Lung (tissue), 13 donors: ENCODE measurements around the gene FOXO4. TPM values are rescaled to one million over a fixed set of nuclear protein-coding genes. Genes with fewer than 3 reads are reported as not detected.

Experiments
- ATAC-seq: fragments of 200-7000 bp; cut with Tn5 transposase; one replicate; pipeline ENCODE4 v1.9.1; 2020; ENCODE audit warnings: moderate number of reproducible peaks; ENCODE audit not compliant: insufficient read depth, low FRiP score
- DNase-seq, 3 donors: peaks; one replicate each; pipeline ENCODE4 v3.0.0-alpha.2; 2013 to 2017
- H3K27ac ChIP-seq, 2 donors: one replicate each; pipeline ENCODE4 v1.5.1; 2013; ENCODE audit warnings: mild to moderate bottlenecking in 2 of 2, moderate library complexity in 2 of 2, control low read depth in 1 of 2, inconsistent platforms in 1 of 2, low read depth in 1 of 2, low read length in 1 of 2
- H3K27me3 ChIP-seq, 3 donors: one replicate each; pipeline ENCODE4 v1.5.1; 2013; ENCODE audit warnings: low read length in 2 of 3; ENCODE audit not compliant: control insufficient read depth in 3 of 3, insufficient read depth in 3 of 3
- H3K36me3 ChIP-seq, 4 donors: one replicate each; pipeline ENCODE4 v1.5.1; 2013; ENCODE audit warnings: low read length in 4 of 4, mild to moderate bottlenecking in 1 of 4, moderate library complexity in 1 of 4; ENCODE audit not compliant: control insufficient read depth in 4 of 4, insufficient read depth in 4 of 4
- H3K4me1 ChIP-seq, 5 donors: one replicate each; pipeline ENCODE4 v1.5.1; 2013; ENCODE audit warnings: low read length in 5 of 5, mild to moderate bottlenecking in 2 of 5, moderate library complexity in 1 of 5; ENCODE audit not compliant: control insufficient read depth in 5 of 5, insufficient read depth in 5 of 5
- H3K4me3 ChIP-seq: one replicate; pipeline ENCODE4 v1.5.1; 2013; ENCODE audit warnings: mild to moderate bottlenecking, control low read depth, moderate library complexity
- H3K9ac ChIP-seq, 2 donors: one replicate each; pipeline ENCODE4 v1.5.1; 2013; ENCODE audit warnings: low read length in 2 of 2, control low read depth in 1 of 2; ENCODE audit not compliant: insufficient read depth in 1 of 2
- H3K9me3 ChIP-seq, 4 donors: one replicate each; pipeline ENCODE4 v1.5.1; 2013; ENCODE audit warnings: low read length in 3 of 4, mild to moderate bottlenecking in 1 of 4, moderate library complexity in 1 of 4; ENCODE audit not compliant: control insufficient read depth in 4 of 4, insufficient read depth in 3 of 4
- CTCF ChIP-seq: IDR thresholded peaks from 2 replicates; pipeline ENCODE4 v1.5.1; 2012; ENCODE audit warnings: mild to moderate bottlenecking; ENCODE audit errors: control extremely low read depth, extremely low read depth
- WGBS, 2 donors: extraction: QIAGEN DNeasy Blood & Tissue Kit; methylation state at CpG; one replicate each; pipeline ENCODE4 v1.1.7; 2013; 5-methylcytosine and 5-hydroxymethylcytosine counted together
- polyA plus RNA-seq, 2 donors: library from polyadenylated mRNA; stranded (reverse); fragments of 200-250 nt; gene quantifications; one replicate each; pipeline ENCODE4 v1.2.1, GENCODE V29; 2013
- small RNA-seq: library from RNA; depleted of rRNA; stranded (forward); fragments of <200 nt; gene quantifications from one replicate; pipeline ENCODE3, GENCODE V24; 2014; ENCODE audit warnings: low replicate concordance
- total RNA-seq, 2 donors: library from RNA; depleted of rRNA in 1 of 2; stranded (reverse); fragments of >200 nt in 1 of 2; gene quantifications; one replicate each; pipeline ENCODE4 v1.2.1, GENCODE V29; 2014 to 2021
- donor health status: control.
- donor health status: control.
- donor health status: Bipolar disorder and iron deficiency.
- donor health status: healthy.
- donor health status: DM: yes; HTN: yes; CAD: no.

The FOXO4 gene
- total and polyA plus RNA-seq, 4 donors, result 9.4 to 16.3 (median 12.3) TPM

- no peaks in the 10 kb centered on the region for H3K36me3 ChIP-seq
- H3K27me3 ChIP-seq, result no peaks in the 10 kb centered on the region
- H3K9me3 ChIP-seq, result no peaks in the 10 kb centered on the region
- ATAC-seq (no peak), DNase-seq (no peak)
- no peak overlapping the region for H3K27ac ChIP-seq
- no peak overlapping the region for H3K9ac ChIP-seq
- 82 to 89% methylated on average over 19 to 28 of the region's 28 CpGs for WGBS, 2 donors
- no peak for TF ChIP-seq CTCF
- no peak overlapping the region for H3K4me3 ChIP-seq
- H3K4me1 ChIP-seq, result peaks cover 0 to 8% (median 5%) of the 10 kb centered on the region in 5 donors
These were observed 52.0 kb downstream of the FOXO4 start for GRCh38 chrX:71147496-71148277.

- Histone ChIP-seq H3K27me3 (no peaks in the 10 kb centered on the region), H3K36me3 (no peaks in the 10 kb centered on the region), H3K4me1 (peaks cover 0 to 8% (median 5%) of the 10 kb centered on the region in 5 donors), H3K9ac (no peak overlapping the region), H3K9me3 (no peaks in the 10 kb centered on the region), H3K4me3 (no peak overlapping the region), H3K27ac (no peak overlapping the region)
- ATAC-seq (no peak), DNase-seq (no peak)
- TF ChIP-seq CTCF, result no peak
- WGBS, 2 donors, result 81 to 89% methylated on average over 8 of the region's 8 CpGs
These were observed 52.6 kb downstream of the FOXO4 start for GRCh38 chrX:71148278-71148663.

GRCh38 chrX:71151366-71151765, 55.7 kb downstream of the FOXO4 start:
- ATAC-seq, result no peak
- no peak overlapping the region for H3K9ac ChIP-seq
- peaks cover 0 to 8% (median 0%) of the 10 kb centered on the region in 5 donors for H3K4me1 ChIP-seq
- H3K4me3 ChIP-seq, result no peak overlapping the region
- no peak for TF ChIP-seq CTCF
- WGBS, 2 donors, result 74 to 87% methylated on average over 7 of the region's 7 CpGs
- H3K27me3 ChIP-seq, result no peaks in the 10 kb centered on the region
- DNase-seq, result no peak
- H3K9me3 ChIP-seq, result no peaks in the 10 kb centered on the region
- no peak overlapping the region for H3K27ac ChIP-seq
- peaks cover 0 to 5% (median 0%) of the 10 kb centered on the region in 4 donors for H3K36me3 ChIP-seq

Small RNA genes lying within 50 kb of the gene (small RNA-seq; reads per million reads assigned to genes)
- gene CXorf65, result not detected

Other genes with a start within 250 kb of the FOXO4 start
- not detected for gene TEX11, start 187.1 kb upstream of the FOXO4 start, total RNA-seq
- gene TEX11, start 187.1 kb upstream of the FOXO4 start, polyA plus RNA-seq, result not detected
- 1 to 10 TPM in 1 of 2 donors, under 1 TPM in 1; 0.12 to 1.3 TPM for gene SLC7A3, start 164.8 kb upstream of the FOXO4 start, total RNA-seq
- not detected for gene SLC7A3, start 164.8 kb upstream of the FOXO4 start, polyA plus RNA-seq
- gene SNX12, start 27.5 kb upstream of the FOXO4 start, total RNA-seq, result 10 to 100 TPM; 42.0 to 67.7 TPM
- gene SNX12, start 27.5 kb upstream of the FOXO4 start, polyA plus RNA-seq, result 10 to 100 TPM; 22.7 to 35.1 TPM
- gene CXorf65, start 10.9 kb downstream of the FOXO4 start, total RNA-seq, result not detected
- 1 to 10 TPM in 1 of 2 donors, under 1 TPM in 1; 0.95 to 2.6 TPM for gene CXorf65, start 10.9 kb downstream of the FOXO4 start, polyA plus RNA-seq
- gene IL2RG, start 15.7 kb downstream of the FOXO4 start, total RNA-seq, result 10 to 100 TPM; 14.0 to 25.8 TPM
- 100 to 1,000 TPM in 1 of 2 donors, 10 to 100 TPM in 1; 13.5 to 136 TPM for gene IL2RG, start 15.7 kb downstream of the FOXO4 start, polyA plus RNA-seq
- gene MED12, start 22.7 kb downstream of the FOXO4 start, total RNA-seq, result 10 to 100 TPM; 36.1 to 41.1 TPM
- gene MED12, start 22.7 kb downstream of the FOXO4 start, polyA plus RNA-seq, result 10 to 100 TPM; 10.3 to 13.8 TPM
- gene NLGN3, start 49.0 kb downstream of the FOXO4 start, total RNA-seq, result 1 to 10 TPM in 1 of 2 donors, under 1 TPM in 1; 0.86 to 1.5 TPM
- under 1 TPM; 0.20 to 0.71 TPM for gene NLGN3, start 49.0 kb downstream of the FOXO4 start, polyA plus RNA-seq
- 1 to 10 TPM in 1 of 2 donors, not detected in 1; 3.7 TPM for gene GJB1, start 127.4 kb downstream of the FOXO4 start, total RNA-seq
- 1 to 10 TPM in 1 of 2 donors, under 1 TPM in 1; 0.42 to 2.9 TPM for gene GJB1, start 127.4 kb downstream of the FOXO4 start, polyA plus RNA-seq
- 10 to 100 TPM; 21.5 to 23.4 TPM for gene ZMYM3, start 158.3 kb downstream of the FOXO4 start, total RNA-seq
- 1 to 10 TPM; 5.8 to 9.9 TPM for gene ZMYM3, start 158.3 kb downstream of the FOXO4 start, polyA plus RNA-seq
- 100 to 1,000 TPM; 239 to 336 TPM for gene NONO, start 187.8 kb downstream of the FOXO4 start, total RNA-seq
- gene NONO, start 187.8 kb downstream of the FOXO4 start, polyA plus RNA-seq, result 100 to 1,000 TPM in 1 of 2 donors, 10 to 100 TPM in 1; 93.5 to 139 TPM
- 1 to 10 TPM; 2.7 to 3.5 TPM for gene ITGB1BP2, start 205.9 kb downstream of the FOXO4 start, total RNA-seq
- gene ITGB1BP2, start 205.9 kb downstream of the FOXO4 start, polyA plus RNA-seq, result under 1 TPM; 0.79 to 0.98 TPM